Measurements from ENCODE around the gene RASSF1.

The RASSF1 gene, protein sequence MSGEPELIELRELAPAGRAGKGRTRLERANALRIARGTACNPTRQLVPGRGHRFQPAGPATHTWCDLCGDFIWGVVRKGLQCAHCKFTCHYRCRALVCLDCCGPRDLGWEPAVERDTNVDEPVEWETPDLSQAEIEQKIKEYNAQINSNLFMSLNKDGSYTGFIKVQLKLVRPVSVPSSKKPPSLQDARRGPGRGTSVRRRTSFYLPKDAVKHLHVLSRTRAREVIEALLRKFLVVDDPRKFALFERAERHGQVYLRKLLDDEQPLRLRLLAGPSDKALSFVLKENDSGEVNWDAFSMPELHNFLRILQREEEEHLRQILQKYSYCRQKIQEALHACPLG

DNA sequence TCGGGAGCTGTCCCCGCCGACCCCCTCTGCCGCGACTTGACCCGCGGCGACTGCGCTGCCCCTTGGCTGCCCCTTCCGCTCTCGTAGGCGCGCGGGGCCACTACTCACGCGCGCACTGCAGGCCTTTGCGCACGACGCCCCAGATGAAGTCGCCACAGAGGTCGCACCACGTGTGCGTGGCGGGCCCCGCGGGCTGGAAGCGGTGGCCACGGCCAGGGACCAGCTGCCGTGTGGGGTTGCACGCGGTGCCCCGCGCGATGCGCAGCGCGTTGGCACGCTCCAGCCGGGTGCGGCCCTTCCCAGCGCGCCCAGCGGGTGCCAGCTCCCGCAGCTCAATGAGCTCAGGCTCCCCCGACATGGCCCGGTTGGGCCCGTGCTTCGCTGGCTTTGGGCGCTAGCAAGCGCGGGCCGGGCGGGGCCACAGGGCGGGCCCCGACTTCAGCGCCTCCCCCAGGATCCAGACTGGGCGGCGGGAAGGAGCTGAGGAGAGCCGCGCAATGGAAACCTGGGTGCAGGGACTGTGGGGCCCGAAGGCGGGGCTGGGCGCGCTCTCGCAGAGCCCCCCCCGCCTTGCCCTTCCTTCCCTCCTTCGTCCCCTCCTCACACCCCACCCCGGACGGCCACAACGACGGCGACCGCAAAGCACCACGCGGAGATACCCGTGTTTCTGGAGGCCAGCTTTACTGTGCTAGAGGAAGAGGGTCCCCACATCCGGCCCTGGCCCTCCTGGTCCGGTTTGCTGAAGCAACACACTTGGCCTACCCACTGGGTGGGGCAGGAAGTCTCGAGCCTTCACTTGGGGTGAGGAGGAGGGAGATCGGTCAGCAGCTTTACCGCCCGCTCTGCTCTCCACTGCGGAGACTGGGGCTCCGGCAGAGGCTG is at the start of gene RASSF1:
TSS of gene RASSF1 (minus strand) at position 389 of the 882 bp plus-strand sequence. CDS start at position 358, 31 bp downstream.
- peak; percentile 100 for DNase-seq

DNA sequence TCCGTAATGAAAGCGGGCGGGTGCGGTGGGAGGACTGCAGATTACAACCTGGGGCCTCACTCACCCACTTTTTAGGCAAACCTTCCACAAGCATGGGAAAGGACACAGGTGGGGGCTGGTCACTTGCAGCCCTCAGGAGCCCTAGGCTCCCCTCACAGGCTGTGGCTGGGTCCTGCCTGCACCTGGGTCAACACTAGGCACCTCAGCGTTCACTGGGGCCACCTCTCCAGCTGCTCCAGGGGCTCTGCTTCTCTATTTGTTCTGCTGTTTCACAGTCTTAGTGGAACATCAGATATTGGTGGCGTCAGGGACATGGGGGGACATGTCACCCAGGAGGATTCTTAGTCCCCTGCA is 48.8 kb upstream of the RASSF1 start:
- DNase-seq, result no peak

DNA sequence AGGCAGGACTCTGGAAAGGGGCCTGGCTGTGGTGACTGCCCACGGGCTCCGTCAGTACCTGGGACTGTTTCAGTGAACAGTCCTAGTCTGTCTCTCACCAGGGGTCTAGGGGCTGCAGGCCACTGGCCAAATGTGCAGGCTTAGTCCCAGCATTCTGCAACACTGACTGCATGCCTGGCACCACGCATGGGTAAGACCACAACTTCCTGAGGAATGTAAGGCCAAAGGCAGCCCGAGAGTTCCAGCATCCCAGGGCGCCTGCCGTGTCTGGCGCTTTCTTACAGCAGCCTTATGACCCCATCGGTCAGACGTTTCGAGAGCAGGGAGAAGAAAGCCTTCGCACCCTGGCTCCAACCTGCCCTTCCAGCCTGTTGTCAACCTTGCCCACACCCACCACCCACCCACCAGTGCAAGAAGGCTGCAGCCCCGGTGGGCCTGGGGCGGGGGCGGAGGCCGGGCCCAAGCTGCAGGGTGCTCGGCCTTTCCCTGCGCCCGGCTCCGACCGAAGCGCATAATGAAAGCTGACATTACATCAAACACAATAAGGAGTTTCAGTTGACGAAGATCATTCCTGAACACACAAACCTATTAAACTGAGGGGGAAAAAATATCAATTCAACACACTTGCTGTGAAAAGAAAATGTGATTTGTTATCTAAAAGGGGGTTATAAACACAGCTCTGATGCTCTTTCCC is 48.2 kb upstream of the RASSF1 start:
- no peak for DNase-seq

DNA sequence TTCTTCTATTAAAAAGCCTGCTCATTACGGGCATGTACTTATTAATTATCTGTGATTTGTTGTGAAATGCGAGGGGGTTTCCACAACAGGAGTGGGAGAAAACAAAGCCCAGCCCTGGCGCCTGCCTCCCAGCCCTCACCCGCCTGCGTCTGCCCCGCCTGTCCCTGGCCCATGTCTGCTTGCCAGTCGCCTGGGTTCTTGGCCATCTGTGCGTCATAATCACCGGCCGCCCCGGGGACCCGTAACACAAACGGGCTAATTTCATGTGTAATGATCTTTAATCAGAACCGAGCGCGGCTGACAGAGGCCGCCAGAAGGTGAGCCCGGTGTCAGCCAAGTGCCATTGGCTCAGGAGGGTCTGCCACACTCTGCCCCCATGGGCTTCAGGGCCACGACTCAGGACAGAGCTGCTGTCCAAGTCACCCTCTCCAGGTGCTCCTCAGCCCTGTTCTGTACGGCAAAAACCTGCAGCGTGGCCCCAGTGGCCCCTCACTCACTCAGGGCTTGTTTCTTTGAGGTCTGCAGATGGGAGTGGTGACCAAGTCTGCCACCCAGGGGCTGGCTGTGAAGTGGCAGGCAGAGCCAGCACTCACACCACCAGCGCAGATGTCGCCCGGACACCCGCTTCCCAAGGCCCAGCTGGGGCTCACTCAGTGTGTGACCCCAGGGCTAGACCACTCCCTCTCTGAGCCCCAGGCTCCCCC is 47.5 kb upstream of the RASSF1 start:
- no peak for DNase-seq

DNA sequence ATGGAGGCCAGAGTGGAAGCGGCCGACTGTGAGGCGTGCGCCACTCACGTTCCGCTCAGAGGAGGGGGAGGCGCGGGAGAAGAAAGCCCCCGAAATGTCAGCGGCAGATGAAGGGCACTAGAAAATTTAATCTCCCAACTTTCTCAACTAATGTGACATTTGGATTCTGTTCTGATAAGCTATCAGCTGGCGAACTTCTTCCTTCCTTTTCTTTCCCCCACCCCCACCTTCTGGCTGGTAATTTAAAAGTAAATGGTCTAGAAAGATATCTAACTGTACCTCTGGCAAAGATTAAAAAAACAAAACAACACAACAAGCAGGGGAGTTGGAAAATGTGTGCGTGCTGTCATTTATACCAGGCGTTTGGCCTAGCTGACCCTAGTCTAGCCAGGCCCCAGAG is 45.1 kb upstream of the RASSF1 start:
- no peak for DNase-seq

DNA sequence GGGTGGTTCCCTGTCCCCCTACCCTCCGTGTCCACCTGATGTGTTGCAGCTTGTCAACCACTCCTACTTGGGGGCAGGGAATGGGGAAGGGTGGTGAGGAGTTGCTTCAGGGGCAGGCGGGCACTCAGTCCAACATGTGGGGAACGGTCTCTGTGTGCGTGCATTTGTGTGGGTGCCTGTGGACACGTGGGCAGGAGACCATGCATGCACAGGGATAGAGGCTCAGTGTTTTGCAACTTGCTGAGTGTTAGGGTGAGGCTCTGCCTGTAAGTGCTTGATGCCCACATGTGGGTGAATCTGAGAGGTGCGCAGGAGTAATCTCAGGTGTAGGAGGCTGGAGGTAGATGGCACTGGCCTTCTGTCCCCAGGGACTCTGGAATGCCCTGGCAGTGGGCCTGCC is 43.1 kb upstream of the RASSF1 start:
- DNase-seq, result no peak

DNA sequence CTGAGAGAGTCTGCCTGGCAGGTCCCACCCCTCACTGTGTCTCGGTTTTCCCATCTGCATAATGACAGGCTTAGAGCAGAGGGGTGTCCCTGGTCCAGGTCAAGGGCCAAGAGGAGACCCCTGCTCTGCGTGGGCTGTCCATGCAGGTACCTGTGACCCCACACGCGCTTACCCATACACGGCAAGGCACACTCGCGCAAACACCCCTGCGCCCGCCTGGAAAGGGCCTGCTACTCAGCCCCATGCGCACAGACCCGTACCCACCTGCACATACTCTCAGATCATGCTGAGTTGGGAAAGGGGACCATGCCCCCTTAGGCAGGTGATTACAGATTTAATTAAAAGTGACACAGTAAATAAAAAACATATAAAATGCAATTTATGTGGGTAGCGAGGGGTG is 42.1 kb upstream of the RASSF1 start:
- no peak for DNase-seq

DNA sequence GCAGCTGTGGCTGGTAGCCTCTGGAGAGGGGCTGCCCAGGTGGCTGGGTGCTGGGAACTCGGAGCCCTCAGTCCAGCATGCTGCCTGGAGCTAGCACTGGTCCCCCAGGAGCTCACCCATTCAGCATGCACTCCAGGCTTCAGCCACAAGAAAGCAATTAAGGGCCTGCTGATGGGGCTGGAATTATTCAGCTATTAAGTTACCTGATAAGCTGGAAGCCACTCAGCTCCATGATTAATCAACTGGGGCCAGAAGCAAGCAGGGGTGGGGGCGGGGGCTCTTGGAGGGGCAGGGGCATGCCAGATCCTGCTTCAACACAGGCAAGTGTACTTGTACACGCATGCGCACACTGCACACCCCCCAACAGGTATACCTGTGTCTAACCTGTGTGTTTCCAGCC is 40.7 kb upstream of the RASSF1 start:
- DNase-seq, result no peak

DNA sequence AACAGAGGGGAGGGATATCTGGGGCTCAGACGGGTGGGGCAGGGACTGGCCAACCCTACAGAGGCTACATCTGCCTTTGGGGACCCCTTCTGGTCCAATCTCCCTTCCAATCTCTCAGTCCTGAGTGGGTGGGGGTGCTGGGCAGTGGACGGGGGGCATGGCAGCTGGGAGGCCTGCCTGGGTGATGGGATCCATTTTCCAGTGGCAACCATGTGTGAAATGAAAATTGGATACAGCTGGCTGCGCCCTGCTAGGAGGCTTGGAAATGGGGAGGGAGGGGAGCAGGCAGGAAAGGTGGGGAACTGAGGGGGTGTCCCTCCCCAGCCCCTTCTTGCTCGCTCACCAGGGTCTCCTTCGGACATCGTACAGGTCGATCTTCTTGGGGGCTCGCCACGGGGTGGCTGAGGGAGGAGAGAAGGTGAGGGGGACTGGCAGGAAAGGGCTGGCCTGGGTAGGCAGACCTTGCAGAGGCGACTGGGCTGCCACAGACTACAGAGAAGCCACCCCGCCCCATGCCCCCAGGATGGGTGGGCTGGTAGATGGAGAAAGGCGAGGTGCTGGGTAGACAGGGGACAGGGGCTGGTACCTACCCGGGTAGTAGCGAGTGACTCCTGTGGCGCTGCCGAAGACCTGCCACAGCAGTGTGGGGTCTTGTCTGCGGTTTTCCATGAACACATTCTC is 39.9 kb upstream of the RASSF1 start:
- DNase-seq, result no peak

DNA sequence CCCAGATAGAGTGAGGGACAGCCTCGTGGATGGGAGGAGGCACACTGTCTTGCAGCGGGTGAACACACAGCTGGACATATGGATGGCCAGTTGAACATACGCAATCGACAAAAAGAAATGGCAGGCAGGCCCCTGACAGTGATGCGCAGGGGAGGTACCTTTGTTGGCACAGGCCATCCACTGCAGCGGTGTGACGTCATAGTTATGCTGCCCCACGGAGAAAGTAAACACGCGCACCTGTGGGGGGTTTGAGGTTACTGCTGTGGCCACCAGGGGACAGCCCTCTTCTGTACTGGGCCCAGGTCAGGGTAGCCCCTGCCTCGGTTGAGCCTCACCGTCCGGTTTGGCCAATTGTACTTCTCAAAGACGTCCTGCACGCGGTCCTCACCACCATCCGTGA is 38.1 kb upstream of the RASSF1 start:
- DNase-seq, result no peak

DNA sequence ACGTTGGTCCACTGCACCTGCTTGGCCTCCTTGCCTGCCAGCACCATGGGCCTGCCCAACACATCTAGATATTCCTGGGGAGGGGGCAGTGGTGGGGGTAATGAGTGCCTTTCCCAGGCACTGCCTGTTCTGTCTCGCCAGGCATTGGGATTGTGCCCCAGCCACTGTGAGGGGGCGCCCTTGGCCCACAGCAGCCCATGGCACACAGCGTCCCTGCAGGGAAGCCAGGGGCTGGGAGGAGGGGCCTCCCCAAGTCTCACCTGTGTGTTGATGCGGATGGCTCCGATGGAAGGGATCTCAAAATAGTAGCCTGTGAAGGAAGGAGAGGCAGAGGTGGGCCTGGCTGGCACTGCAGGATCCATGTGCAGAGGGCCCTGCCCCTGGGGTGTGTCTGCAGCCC is 37.4 kb upstream of the RASSF1 start:
- DNase-seq, result no peak

DNA sequence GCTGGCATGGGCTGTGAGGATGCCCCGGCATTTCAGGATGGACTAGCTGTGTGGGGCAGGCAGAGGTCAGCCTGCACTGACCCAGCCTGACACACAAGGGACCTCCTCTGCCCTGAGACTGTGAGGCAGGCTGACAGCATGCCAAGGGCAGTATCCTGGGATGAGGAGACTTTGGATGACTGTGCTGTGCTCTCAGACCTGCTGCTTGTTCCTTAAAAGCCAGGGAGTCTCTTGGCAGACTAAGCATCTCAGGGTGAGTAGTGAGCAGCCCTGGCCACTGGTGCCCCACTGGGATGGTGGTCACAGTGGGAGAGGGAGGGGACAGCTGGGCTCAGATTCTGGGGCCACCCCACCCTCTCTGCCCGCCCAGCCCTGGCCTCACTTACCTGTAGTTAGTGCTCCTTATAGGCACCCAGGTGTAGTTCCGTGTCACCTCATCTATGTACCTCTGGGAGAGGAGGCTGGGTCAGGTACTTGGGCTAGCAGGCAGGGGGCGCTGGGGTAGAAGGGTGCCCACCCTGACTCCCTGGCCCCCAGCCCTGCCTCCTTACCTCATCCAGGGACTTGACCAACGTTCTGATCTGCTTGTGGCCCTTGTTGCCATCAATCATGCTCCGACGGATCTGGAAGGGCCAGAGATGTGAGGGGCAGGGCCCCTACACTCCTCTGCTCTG is 34.8 kb upstream of the RASSF1 start:
- DNase-seq, result no peak

DNA sequence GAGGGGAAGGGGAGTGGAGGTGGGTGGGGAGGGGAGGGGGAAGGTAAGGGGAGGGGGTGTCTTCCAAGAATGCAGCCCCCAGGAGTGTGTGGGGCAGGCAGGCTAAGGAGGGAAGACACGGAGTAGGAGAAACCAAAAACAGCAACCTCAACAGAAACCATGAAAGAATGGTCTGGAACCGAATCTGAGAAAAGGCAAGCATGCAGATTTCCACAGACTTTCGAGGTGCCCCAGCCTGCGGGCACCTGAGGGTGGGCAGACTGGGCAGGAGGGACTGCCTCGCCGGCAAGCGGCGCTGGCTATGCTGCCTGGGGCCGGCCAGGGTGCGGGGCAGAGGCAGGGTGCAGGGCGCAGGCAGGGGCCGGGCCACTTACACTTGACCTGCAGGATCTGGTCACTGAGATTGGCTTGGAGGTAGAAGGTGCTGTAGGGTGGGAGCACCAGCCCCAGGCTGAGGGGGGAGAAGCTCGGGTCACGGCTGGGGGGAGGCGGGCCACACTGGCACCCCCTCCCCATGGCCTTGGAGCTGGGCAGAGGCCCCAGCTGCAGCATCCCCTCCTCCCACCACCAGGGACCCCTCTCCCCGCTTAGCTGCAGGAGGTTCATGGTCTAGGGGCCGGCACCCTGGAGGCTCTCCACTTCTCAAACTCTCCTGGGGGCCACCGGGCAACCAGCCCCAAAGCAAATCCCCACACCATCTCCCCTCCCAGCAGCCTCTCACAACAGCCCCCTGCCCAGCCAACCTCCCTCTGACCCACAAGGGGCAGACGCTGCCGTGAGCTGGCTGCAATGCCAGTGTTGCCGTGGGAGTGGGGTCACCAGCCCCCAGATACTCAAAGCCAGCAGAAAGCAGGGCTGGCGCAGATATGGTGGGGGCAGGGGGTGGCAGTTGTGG is 34.0 kb upstream of the RASSF1 start:
- no peak for DNase-seq

DNA sequence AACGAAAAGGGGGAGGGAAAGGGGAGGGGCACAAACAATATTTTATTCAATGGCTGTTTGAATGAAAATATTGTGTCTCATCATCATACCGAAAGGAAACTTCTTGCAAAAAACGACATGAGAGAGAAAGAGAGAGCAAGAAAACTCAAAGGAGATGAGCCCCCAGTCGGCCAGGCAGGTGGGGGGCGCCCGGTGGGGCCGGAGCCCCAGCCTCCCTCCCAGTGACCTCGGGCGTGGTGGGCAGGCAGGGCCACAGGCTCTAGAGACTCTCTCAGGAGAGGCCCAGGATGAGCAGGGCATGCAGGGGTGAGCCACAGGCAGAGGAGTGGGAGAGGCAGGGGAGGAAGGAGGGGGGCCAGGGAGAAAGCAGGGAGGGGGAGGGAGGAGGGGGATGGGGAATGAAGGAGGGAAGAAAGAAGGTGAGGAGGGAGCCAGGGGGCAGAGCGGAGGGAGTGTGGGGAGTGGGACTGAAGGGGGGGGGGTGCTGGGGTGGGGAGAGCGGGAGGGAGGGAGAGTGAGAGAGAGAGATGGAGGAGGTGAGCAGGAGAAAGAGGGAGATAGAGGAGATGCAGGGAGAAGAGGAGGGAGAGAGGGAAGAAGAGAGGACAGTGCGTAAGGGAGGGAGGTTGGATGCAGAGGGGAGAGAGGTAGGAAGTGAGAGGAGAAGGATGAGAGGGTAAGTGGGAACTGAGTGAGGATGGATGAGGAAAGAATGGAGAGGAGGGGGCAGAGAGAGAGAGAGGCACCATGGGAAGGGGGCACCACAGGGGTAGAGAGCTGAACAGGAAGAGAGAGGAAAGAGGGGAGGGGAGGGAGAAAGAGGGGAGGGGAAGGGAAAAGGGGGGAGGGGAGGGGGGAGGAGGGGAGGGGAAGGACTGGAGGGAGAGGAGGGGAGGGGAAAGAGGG is 32.8 kb upstream of the RASSF1 start:
- DNase-seq, result no peak

DNA sequence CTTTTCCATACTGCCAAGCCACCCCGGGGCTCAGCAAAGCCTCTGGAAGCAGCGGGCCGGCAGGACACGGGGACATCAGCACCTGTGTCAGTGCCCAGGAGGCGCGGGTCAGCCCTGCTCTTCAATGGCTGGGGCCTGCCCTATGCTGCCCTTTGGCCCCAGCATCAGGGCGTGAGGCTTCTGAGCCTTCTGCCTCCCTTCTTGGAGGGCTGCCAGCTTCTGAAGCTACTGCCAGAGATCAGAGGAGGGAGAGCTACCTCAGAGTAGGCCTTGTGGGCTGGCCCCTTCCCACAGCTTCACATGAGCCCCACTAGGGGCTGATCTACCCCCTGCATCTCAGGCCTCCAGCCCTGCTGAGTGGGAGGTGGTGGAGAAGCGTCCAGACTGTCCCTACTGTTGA is 31.7 kb upstream of the RASSF1 start:
- no peak for DNase-seq

DNA sequence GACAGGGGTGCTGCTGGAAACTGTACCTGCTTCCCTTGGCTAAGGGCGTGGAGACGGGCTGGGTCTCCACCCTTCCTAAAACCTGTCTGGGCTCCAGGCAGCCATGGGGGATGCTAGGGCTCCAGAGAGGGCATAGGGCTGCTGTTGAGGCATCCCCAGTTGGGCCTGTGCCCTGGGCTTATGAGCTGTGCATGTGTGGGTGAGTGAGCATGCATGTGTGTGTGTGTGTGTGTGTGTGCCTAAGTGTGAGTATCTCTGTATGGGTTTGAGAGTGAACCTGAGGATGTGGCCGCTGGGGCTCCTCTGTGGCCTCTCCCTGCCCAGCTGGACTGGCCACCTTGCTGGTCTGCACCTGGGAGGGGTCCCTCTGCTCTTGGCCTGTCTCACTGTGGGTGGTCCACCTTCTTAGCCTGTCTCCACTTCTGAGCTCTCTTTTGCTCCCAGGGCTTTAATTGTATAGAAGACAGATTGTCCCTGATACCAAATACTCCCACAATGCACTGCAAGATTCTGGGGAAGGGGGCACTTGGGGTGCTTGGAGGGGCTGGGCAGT is 30.6 kb upstream of the RASSF1 start:
- DNase-seq, result no peak

DNA sequence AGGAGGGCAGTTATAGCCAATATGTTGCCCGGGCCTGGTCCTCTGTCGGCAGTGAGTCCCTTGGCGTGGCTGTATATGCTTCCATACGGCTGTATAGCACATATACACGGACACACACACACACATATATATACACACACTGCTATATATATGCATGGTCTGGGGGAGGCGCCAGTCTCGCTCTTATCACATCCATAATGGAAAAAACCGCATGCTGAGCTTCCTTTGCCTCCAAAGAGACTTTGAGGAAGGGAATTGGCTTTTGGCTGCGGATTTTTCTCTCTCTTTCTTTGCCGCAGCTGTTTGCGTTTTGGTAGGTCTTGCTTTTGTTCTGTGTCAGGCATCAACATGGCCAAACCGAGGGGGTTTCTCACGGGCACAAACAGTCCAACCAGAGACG is 30.0 kb upstream of the RASSF1 start:
- DNase-seq, result peak in 1 of 2 experiments; percentile 20

DNA sequence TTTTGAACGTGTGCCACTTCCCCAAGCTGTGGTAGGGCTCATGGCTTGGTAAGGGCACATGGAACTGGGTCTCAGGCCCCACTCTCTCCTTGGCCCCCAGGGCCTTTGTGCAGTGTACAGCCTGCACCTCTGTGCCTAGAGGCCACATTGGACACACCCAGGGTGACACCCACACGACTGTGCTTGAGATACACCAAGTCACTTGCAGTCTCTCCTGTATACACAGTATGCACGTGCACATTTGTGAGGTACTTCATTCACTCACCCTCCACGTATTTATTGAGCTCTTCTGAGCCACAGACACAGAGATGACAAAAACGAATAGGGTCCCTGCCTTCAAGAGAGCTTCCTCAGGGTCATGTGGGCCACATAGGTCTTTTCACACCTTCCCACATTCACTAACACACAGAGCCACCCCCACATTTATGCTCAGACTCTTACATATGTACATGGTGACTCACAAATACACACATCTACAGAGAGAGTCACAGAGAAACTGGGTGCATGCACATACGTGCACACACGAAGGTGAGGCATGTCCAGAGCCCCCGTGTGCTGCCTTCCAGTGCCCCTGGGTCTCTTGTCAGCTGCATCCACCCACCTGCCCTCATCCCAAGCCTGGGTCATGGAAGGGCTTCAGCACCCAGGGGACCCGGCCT is 28.5 kb upstream of the RASSF1 start:
- DNase-seq, result no peak

DNA sequence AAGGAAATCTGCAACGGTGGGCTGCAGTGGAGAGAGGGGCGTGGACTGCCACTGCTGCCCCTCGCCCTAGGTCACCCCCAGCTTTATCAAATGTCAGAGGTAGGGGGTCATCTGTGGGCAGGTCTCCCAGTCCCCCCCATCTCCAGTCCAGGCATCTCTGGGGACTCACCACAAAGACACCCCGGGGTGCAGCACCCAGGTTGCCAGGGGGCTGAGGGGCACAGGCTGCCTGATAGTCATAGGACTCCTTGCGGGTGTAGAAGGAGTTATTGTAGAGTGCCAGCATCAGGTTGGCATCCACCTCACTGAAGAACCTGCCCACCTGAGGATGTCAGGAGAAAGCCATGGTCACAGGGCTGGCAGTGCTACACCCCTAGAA is 25.2 kb upstream of the RASSF1 start:
- DNase-seq, result no peak

All from AML-193 (cell line).